HCT116 (cell line): ENCODE data around the gene GNAT1. TPM values are rescaled to one million over a fixed set of nuclear protein-coding genes. Genes with fewer than 3 reads are reported as not detected.
A peak's percentile ranks its signal among the peaks of the same experiment; 100 is the strongest.

Source experiments
- ATAC-seq: fragments of 200-7000 bp; cut with Tn5 transposase; 2 replicates; pipeline ENCODE4 v1.9.1; 2020; ENCODE audit warnings: mild to moderate bottlenecking, moderate library complexity
- BruUV-seq: library from RNA; stranded (reverse); fragments of 400-500 nt; replicated peaks from 2 replicates; lab custom pipeline; 2021; lab: Mats Ljungman, UMichigan
- CTCF ChIA-PET: fragments of 300-600 bp; sonication (Branson Sonifier 250); formaldehyde crosslinking; loops from one replicate; lab custom pipeline; 2021; ENCODE audit warnings: antibody characterized with exemption; lab: Charles Lee
- POLR2A ChIA-PET: fragments of 300-600, 350-600 bp; sonication (Branson Sonifier 250); formaldehyde crosslinking; loops from one replicate; lab custom pipeline; 2021; ENCODE audit warnings: antibody characterized with exemption; lab: Charles Lee
- RAD21 ChIA-PET, 2 experiments: fragments of 300-600 bp; sonication (Branson Sonifier 250); formaldehyde crosslinking; loops; one replicate each; lab custom pipeline; 2023; ENCODE audit warnings: low total read pairs in 2 of 2; ENCODE audit not compliant: uncharacterized antibody in 2 of 2, unreplicated experiment in 2 of 2, low non-redundant PET in 1 of 2; lab: Charles Lee
- DNase-seq: peaks from one replicate; pipeline ENCODE4 v3.0.0-alpha.2; 2010; ENCODE audit warnings: low read depth, low spot score
- H2AFZ ChIP-seq: fragments of 200-600 bp; shearing (Covaris generic), sonication (generic); 2 replicates; pipeline ENCODE4 v1.6.1; 2017; ENCODE audit warnings: low read depth, mixed run types, mixed read lengths, antibody characterized with exemption, low read length; ENCODE audit not compliant: poor library complexity, severe bottlenecking
- H3K27ac ChIP-seq: 2 replicates; pipeline ENCODE4 v1.5.1; 2012; ENCODE audit warnings: low read depth, low read length
- H3K27me3 ChIP-seq: fragments of 200-600 bp; sonication (generic); 2 replicates; pipeline ENCODE4 v1.6.1; 2016; ENCODE audit warnings: mixed run types, low read length, mixed read lengths; ENCODE audit not compliant: insufficient read depth
- H3K36me3 ChIP-seq, 2 experiments: fragments of 200-500 bp in 1 of 2; fragments of 200-600 bp in 1 of 2; sonication (Bioruptor generic) in 1 of 2; sonication (generic) in 1 of 2; 2 replicates each; pipeline versions ENCODE4 v1.5.1 to v1.6.1; 2014 to 2016; ENCODE audit warnings: low read length in 2 of 2, inconsistent platforms in 1 of 2, mixed read lengths in 1 of 2, mixed run types in 1 of 2; ENCODE audit not compliant: insufficient read depth in 2 of 2, control insufficient read depth in 1 of 2
- H3K4me1 ChIP-seq, 2 experiments: fragments of 200-600 bp in 1 of 2; sonication (generic) in 1 of 2; 2 replicates each; pipeline versions ENCODE4 v1.5.1 to v1.6.1; 2012 to 2017; ENCODE audit warnings: low read length in 2 of 2, inconsistent platforms in 1 of 2, mild to moderate bottlenecking in 1 of 2, mixed read lengths in 1 of 2, mixed run types in 1 of 2, moderate library complexity in 1 of 2; ENCODE audit not compliant: insufficient read depth in 2 of 2, control insufficient read depth in 1 of 2
- H3K4me2 ChIP-seq: fragments of 200-600 bp; sonication (generic); 2 replicates; pipeline ENCODE4 v1.6.1; 2017; ENCODE audit warnings: mixed run types, low read length, mixed read lengths
- H3K4me3 ChIP-seq, 2 experiments: fragments of 200-600 bp in 1 of 2; sonication (generic) in 1 of 2; replicated peaks in 1 of 2; 2 replicates each; pipeline ENCODE4 v1.5.1; 2011 to 2016; ENCODE audit warnings: low read length in 2 of 2, control low read depth in 1 of 2, low read depth in 1 of 2, mild to moderate bottlenecking in 1 of 2, mixed read lengths in 1 of 2, mixed run types in 1 of 2
- H3K79me2 ChIP-seq: fragments of 200-600 bp; sonication (generic); 2 replicates; pipeline ENCODE4 v1.6.1; 2017; ENCODE audit warnings: mild to moderate bottlenecking, mixed run types, low read length, moderate library complexity, mixed read lengths; ENCODE audit not compliant: insufficient read depth
- H3K9ac ChIP-seq: fragments of 200-600 bp; sonication (generic); 2 replicates; pipeline ENCODE4 v1.6.1; 2016; ENCODE audit warnings: low read length, mixed read lengths
- H3K9me2 ChIP-seq: fragments of 200-600 bp; sonication (generic), shearing (Covaris generic); 2 replicates; pipeline ENCODE4 v1.6.1; 2017; ENCODE audit warnings: mixed run types, mild to moderate bottlenecking, moderate library complexity; ENCODE audit not compliant: insufficient read depth
- H3K9me3 ChIP-seq, 2 experiments: fragments of 200-500 bp in 1 of 2; fragments of 200-600 bp in 1 of 2; sonication (Bioruptor generic) in 1 of 2; sonication (generic) in 1 of 2; 2 replicates each; pipeline ENCODE4 v1.6.1; 2014 to 2017; ENCODE audit warnings: low read length in 2 of 2, mixed read lengths in 2 of 2, inconsistent platforms in 1 of 2, low read depth in 1 of 2, mild to moderate bottlenecking in 1 of 2, mixed run types in 1 of 2, moderate library complexity in 1 of 2; ENCODE audit not compliant: control insufficient read depth in 1 of 2, insufficient read depth in 1 of 2
- H4K20me1 ChIP-seq: fragments of 200-600 bp; sonication (generic), shearing (Covaris generic); 2 replicates; pipeline ENCODE4 v1.6.1; 2017; ENCODE audit warnings: mixed run types, mild to moderate bottlenecking, moderate library complexity; ENCODE audit not compliant: insufficient read depth
- CEBPB ChIP-seq: IDR thresholded peaks from 2 replicates; pipeline ENCODE4 v1.6.1; 2012; ENCODE audit warnings: low read depth
- ELF1 ChIP-seq: IDR thresholded peaks from 2 replicates; pipeline ENCODE4 v1.6.1; 2012; ENCODE audit warnings: low read depth, borderline replicate concordance
- JUND ChIP-seq: IDR thresholded peaks from 2 replicates; pipeline ENCODE4 v1.6.1; 2012
- SP1 ChIP-seq: IDR thresholded peaks from 2 replicates; pipeline ENCODE4 v1.6.1; 2012; ENCODE audit warnings: low read depth
- SRF ChIP-seq: IDR thresholded peaks from 2 replicates; pipeline ENCODE4 v1.6.1; 2012; ENCODE audit warnings: low read depth
- intact Hi-C: fragments of 100-400 bp; cut with micrococcal nuclease; formaldehyde crosslinking; loops from 2 replicates; pipeline ENCODE4 v1.10.0; 2022
- total RNA-seq: library from RNA; stranded (reverse); gene quantifications from one replicate; pipeline ENCODE4 v1.2.1, GENCODE V29; 2021; ENCODE audit not compliant: unreplicated experiment
- TF ChIP-seq, protein P1 (sequence below): IDR thresholded peaks from 2 replicates; pipeline ENCODE4 v1.6.1; 2012; ENCODE audit warnings: low read depth
- TF ChIP-seq, protein P2 (sequence below): IDR thresholded peaks from 2 replicates; pipeline ENCODE4 v1.6.1; 2011; ENCODE audit warnings: mild to moderate bottlenecking, low read length, moderate library complexity; ENCODE audit not compliant: insufficient replicate concordance; ENCODE audit errors: extremely low read depth

Gene GNAT1
- total RNA-seq, 1 experiment from 2014 or later = not detected

GRCh38 chr3:50161320-50161719 lies 30.1 kb upstream of the GNAT1 start:
- ChIA-PET CTCF (no interaction called here), POLR2A (no interaction called here), RAD21 (no interaction called here)
- Histone ChIP-seq H3K9me2 (no peaks in the 10 kb centered on the region), H3K9me3 (no peaks in the 10 kb centered on the region), H3K9ac (no peak overlapping the region), H4K20me1 (no peaks in the 10 kb centered on the region), H3K4me3 (no peak overlapping the region), H3K79me2 (no peaks in the 10 kb centered on the region), H3K4me2 (peak overlapping the region; percentile 42), H3K4me1 (peaks cover 9 to 39% of the 10 kb centered on the region in 2 experiments), H3K27me3 (no peaks in the 10 kb centered on the region), H3K27ac (no peak overlapping the region), H2AFZ (no peak overlapping the region), H3K36me3 (no peaks in the 10 kb centered on the region; a peak in 1 of 4 replicates)
- no peak for DNase-seq
- TF ChIP-seq SRF = no peak
- TF ChIP-seq, protein P1, sequence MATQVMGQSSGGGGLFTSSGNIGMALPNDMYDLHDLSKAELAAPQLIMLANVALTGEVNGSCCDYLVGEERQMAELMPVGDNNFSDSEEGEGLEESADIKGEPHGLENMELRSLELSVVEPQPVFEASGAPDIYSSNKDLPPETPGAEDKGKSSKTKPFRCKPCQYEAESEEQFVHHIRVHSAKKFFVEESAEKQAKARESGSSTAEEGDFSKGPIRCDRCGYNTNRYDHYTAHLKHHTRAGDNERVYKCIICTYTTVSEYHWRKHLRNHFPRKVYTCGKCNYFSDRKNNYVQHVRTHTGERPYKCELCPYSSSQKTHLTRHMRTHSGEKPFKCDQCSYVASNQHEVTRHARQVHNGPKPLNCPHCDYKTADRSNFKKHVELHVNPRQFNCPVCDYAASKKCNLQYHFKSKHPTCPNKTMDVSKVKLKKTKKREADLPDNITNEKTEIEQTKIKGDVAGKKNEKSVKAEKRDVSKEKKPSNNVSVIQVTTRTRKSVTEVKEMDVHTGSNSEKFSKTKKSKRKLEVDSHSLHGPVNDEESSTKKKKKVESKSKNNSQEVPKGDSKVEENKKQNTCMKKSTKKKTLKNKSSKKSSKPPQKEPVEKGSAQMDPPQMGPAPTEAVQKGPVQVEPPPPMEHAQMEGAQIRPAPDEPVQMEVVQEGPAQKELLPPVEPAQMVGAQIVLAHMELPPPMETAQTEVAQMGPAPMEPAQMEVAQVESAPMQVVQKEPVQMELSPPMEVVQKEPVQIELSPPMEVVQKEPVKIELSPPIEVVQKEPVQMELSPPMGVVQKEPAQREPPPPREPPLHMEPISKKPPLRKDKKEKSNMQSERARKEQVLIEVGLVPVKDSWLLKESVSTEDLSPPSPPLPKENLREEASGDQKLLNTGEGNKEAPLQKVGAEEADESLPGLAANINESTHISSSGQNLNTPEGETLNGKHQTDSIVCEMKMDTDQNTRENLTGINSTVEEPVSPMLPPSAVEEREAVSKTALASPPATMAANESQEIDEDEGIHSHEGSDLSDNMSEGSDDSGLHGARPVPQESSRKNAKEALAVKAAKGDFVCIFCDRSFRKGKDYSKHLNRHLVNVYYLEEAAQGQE = no peak
- no peak for TF ChIP-seq SP1
- TF ChIP-seq, protein P2, sequence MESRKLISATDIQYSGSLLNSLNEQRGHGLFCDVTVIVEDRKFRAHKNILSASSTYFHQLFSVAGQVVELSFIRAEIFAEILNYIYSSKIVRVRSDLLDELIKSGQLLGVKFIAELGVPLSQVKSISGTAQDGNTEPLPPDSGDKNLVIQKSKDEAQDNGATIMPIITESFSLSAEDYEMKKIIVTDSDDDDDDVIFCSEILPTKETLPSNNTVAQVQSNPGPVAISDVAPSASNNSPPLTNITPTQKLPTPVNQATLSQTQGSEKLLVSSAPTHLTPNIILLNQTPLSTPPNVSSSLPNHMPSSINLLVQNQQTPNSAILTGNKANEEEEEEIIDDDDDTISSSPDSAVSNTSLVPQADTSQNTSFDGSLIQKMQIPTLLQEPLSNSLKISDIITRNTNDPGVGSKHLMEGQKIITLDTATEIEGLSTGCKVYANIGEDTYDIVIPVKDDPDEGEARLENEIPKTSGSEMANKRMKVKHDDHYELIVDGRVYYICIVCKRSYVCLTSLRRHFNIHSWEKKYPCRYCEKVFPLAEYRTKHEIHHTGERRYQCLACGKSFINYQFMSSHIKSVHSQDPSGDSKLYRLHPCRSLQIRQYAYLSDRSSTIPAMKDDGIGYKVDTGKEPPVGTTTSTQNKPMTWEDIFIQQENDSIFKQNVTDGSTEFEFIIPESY = no peak
- TF ChIP-seq ELF1 = no peak
- no peak for TF ChIP-seq JUND
- TF ChIP-seq CEBPB = no peak
- ATAC-seq = peak; percentile 31
- BruUV-seq = no TSS peak
- intact Hi-C loops = no loop called here
